IgD-negative memory B cell (primary cell): Measurements from ENCODE around the gene NUAK1. TPM values are rescaled to one million over a fixed set of nuclear protein-coding genes. Genes with fewer than 3 reads are reported as not detected.

ENCODE experiments used
- H3K27ac Mint-ChIP-seq, 3 donors: one replicate each; pipeline ENCODE4 v1.8.0; 2020 to 2022; ENCODE audit warnings: mild to moderate bottlenecking in 3 of 3, mixed read lengths in 3 of 3, moderate library complexity in 1 of 3
- H3K27me3 Mint-ChIP-seq: one replicate; pipeline ENCODE4 v1.8.0; 2021; ENCODE audit warnings: mixed read lengths
- H3K36me3 Mint-ChIP-seq: one replicate; pipeline ENCODE4 v1.8.0; 2020; ENCODE audit warnings: mild to moderate bottlenecking, mixed read lengths
- H3K4me1 Mint-ChIP-seq, 3 donors: one replicate each; pipeline ENCODE4 v1.8.0; 2020 to 2022; ENCODE audit warnings: mixed read lengths in 3 of 3, mild to moderate bottlenecking in 1 of 3
- H3K4me3 Mint-ChIP-seq, 4 donors: one replicate each; pipeline ENCODE4 v1.8.0; 2020 to 2022; ENCODE audit warnings: mild to moderate bottlenecking in 4 of 4, mixed read lengths in 4 of 4, moderate library complexity in 3 of 4
- H3K9me3 Mint-ChIP-seq, 3 donors: one replicate each; pipeline ENCODE4 v1.8.0; 2020 to 2021; ENCODE audit warnings: mixed read lengths in 3 of 3, mild to moderate bottlenecking in 1 of 3
- polyA plus RNA-seq: library from polyadenylated mRNA; unstranded; fragments of 300-500 nt; fragmentation: Illumina TruSeq; gene quantifications from one replicate; pipeline ENCODE4 v1.2.3, GENCODE V29; 2021

The NUAK1 gene
- polyA plus RNA-seq, 1 donor from 2014 or later = not detected

DNA sequence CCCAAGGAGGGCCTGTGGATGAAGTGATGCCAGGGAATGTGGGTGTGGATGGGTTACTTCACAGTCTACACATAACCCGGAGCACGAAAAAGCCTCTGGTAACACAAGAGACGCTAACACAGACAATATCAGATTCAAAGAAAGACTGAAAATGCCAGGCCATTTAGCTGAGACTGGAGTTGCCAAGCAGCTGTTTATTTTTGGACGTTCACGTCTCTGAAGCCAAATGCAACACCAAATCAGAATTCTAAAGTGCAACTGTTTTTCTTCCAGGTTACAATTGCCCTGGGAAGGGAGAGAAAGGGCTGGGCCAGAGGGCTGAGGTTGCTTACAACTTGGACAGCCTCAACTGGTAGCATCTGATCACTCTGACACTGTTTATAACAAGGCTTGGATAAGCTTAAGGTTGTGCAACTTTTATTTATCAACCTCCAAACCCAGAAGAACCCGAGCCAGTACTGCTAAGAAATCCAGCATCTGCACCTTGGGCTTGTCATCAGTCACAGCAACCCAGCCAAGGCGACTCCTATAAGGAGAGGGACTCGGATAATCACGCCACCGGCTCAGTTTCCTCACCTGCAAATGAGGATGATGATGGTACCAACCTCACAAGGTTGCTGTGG, 24.8 kb downstream of the NUAK1 start:
- H3K4me1 Mint-ChIP-seq = no peaks in the 10 kb centered on the region
- H3K9me3 Mint-ChIP-seq = no peaks in the 10 kb centered on the region
- peaks cover 11% of the 10 kb centered on the region for H3K27me3 Mint-ChIP-seq
- no peak overlapping the region for H3K4me3 Mint-ChIP-seq
- H3K27ac Mint-ChIP-seq = no peak overlapping the region
- no peaks in the 10 kb centered on the region for H3K36me3 Mint-ChIP-seq

DNA sequence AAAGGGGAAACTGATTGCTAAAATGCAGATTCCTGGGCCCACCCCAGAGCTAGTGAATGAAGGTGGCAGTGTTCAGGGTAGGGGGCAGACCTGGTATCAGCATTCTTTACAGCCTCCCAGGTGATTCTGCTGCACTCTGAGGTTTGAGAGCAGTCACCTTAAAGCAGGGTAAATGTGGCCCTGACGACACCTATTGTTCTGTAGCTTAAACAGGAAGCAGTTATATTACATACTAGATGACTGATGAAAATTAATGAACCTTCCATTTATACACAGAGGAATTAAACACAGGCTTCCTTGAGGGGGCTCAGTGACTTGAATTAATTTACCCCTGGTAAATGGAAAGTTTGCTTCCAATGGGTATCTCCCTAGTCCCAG, 25.3 kb downstream of the NUAK1 start:
- H3K27me3 Mint-ChIP-seq = peaks cover 14% of the 10 kb centered on the region
- no peak overlapping the region for H3K4me3 Mint-ChIP-seq
- H3K27ac Mint-ChIP-seq = no peak overlapping the region
- H3K9me3 Mint-ChIP-seq = no peaks in the 10 kb centered on the region
- H3K4me1 Mint-ChIP-seq = no peaks in the 10 kb centered on the region
- no peaks in the 10 kb centered on the region for H3K36me3 Mint-ChIP-seq

DNA sequence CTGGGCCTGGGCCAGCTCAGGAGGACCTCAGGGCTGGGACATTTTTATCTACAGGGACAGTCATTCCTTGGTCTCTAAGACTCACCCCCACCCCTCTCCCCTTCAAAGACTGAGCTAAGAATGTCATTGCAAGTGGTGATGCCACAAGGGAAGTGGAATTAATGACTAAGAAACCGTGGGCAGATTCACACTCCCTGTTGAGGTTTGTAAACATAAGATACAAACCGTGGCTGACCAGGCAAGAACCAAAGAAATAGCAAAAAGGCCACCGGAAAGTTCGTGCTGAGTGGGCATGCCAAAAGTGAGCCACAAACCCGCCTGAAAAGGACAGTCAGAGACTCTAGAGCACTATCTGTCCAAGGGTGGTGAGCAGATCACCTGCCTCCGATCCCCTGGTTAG, 25.7 kb downstream of the NUAK1 start:
- no peaks in the 10 kb centered on the region for H3K9me3 Mint-ChIP-seq
- no peak overlapping the region for H3K4me3 Mint-ChIP-seq
- no peaks in the 10 kb centered on the region for H3K4me1 Mint-ChIP-seq
- peaks cover 15% of the 10 kb centered on the region for H3K27me3 Mint-ChIP-seq
- H3K27ac Mint-ChIP-seq = no peak overlapping the region
- H3K36me3 Mint-ChIP-seq = no peaks in the 10 kb centered on the region

DNA sequence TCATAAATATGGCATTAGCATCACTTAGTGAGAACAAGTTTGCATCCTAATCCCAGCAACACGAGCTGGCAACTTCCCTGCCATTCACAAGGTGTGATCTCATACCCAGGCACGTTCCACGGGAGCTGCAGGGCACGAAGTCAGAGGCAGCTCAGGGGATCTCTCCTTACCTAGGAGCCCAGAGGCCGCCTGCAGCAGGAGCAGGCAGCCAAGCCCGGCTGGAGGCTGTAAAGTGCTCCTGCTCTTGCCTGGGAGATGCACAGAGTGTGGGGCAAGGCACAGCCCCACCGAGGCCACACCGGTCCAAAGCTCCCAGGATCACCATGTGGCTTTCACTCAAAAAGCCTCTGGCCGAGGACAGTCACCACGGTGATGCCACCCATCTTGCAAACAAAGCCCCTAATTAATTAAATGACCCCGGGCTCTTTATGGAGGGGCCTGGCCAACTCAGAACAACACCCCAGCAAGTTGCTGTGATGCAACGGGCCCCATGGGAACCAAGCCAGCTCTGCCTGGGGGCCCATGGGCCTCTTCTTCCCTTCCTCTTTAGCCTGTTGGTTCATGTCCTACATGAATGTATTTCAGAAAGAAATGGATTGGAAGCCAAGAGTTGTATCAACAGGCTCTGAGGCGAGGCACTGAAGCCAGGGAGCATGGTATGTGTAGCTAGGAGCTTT, 26.5 kb downstream of the NUAK1 start:
- H3K27ac Mint-ChIP-seq = no peak overlapping the region
- no peaks in the 10 kb centered on the region for H3K9me3 Mint-ChIP-seq
- no peak overlapping the region for H3K4me3 Mint-ChIP-seq
- H3K36me3 Mint-ChIP-seq = no peaks in the 10 kb centered on the region
- no peaks in the 10 kb centered on the region for H3K4me1 Mint-ChIP-seq
- peaks cover 16% of the 10 kb centered on the region for H3K27me3 Mint-ChIP-seq

DNA sequence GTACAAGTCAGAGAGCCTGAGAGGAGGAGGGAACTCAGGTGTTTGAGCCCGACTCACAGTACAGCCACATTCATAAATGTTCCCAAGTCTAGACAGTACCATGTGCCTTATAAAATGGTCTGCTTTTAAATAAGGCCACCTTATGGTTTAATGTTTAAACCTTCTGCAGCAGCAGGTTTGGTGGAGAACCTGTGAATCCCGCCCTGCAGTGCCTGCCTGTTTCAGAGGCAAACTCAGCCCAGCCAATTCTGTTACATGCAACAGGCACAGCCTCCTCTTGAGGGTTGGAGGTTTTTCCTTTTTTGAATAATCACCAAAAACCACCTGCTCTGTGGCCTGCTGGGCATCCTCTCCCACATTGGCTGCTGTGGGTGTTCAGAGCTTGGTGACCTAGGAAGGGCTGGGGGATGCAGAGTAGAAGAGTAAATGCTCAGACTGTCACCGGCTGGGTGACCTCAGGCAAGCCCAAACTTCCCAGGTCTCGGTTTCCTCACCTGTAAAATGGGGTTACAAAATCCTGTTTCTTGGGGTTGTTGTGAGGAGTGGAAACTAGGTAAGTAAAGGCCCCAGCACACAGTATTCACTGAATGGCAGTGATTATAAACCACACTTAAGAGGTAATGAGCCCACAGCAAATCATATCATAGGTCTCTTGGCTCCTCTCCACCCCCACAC, 28.0 kb downstream of the NUAK1 start:
- Mint-ChIP-seq H3K27me3 (peaks cover 17% of the 10 kb centered on the region), H3K4me3 (no peak overlapping the region), H3K27ac (no peak overlapping the region), H3K4me1 (no peaks in the 10 kb centered on the region), H3K36me3 (no peaks in the 10 kb centered on the region), H3K9me3 (no peaks in the 10 kb centered on the region)

DNA sequence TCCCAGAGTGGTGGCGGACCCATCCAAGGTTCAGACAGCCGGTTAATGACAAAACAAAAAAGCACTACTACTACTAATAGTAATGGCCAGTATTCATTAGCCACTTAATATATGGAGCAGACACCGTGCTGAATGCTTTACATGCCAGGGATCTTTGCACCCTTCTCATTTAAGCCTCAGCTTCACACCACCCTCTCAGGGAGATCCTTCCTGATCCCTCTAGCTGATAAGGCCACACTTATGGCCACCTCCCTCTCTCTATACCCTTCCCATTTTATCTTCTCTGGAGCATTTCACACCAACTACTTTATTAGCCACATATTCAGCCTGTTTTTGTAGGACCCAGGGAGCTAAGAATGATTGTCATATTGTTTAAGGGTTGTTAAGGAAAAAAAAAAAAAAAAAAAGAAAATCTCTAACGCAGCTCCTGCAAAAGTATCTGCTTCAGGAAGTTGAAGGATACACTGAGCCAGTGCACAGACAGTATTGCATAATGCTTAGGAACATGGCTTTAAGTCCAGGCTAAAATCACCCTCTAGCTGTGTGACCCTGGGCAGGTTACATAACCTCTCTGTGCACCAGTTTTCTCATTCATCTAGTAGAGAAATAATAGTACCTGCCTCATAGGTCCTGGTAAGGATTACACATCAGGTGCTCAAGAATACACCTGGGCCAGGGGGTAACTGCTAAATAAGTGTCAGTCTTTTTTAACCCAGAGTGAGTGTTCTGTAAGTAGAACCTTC, 29.4 kb downstream of the NUAK1 start:
- no peak overlapping the region for H3K27ac Mint-ChIP-seq
- H3K4me3 Mint-ChIP-seq = no peak overlapping the region
- no peaks in the 10 kb centered on the region for H3K4me1 Mint-ChIP-seq
- no peaks in the 10 kb centered on the region for H3K36me3 Mint-ChIP-seq
- H3K27me3 Mint-ChIP-seq = peaks cover 18% of the 10 kb centered on the region
- H3K9me3 Mint-ChIP-seq = no peaks in the 10 kb centered on the region

DNA sequence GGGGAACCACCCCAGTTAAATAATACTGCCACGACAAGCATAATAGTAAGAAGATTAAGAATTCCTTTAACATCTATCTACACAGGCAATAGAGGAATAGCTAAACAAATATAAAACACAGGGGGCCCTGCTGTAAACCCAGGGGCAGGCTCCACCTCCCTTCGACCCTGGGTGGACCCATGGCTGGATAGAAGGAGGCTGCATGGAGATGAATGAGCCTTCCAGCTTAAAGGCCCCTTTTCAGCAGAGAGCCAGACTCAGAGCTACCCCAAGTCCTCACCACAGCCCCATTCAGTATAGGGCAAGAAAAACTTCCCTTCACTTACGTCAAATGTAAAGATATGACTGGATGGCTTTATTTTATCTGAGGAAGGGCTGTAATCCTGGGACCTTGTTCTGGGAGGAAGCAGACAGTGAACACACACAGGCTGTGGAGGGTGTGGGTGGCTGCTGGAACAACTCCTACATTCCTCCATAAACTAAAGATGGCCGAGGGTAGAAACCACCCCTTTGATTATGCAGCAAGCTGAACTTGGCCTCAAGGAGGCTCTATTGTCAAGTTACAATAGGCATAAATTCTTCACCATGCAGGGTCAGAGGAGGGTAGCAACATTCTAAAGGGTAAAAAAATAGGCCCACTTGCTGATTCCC, 30.4 kb downstream of the NUAK1 start:
- Mint-ChIP-seq H3K9me3 (no peaks in the 10 kb centered on the region), H3K27me3 (peaks cover 21% of the 10 kb centered on the region), H3K4me3 (no peak overlapping the region), H3K36me3 (no peaks in the 10 kb centered on the region), H3K4me1 (no peaks in the 10 kb centered on the region), H3K27ac (no peak overlapping the region)

DNA sequence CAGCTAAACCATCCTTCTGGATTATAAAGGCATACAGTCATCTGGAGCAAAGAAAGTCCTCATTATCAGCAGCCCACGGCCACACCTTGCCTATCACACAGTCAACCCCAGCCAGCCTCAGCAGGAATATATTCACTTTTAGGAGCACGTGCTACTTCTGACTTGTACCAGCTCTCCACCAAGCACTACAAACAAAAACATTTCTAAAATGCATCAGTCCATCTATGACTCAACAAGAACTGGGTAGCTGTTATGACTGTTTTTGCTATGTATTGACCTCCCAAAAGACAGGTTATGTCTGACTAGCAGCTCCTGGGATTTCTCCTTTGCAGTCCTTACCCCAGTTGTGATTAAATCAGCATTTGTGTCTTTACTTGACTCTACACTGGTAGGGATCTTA, 31.2 kb downstream of the NUAK1 start:
- Mint-ChIP-seq H3K27ac (no peak overlapping the region), H3K4me3 (no peak overlapping the region), H3K36me3 (no peaks in the 10 kb centered on the region), H3K9me3 (no peaks in the 10 kb centered on the region), H3K27me3 (peaks cover 21% of the 10 kb centered on the region), H3K4me1 (no peaks in the 10 kb centered on the region)

DNA sequence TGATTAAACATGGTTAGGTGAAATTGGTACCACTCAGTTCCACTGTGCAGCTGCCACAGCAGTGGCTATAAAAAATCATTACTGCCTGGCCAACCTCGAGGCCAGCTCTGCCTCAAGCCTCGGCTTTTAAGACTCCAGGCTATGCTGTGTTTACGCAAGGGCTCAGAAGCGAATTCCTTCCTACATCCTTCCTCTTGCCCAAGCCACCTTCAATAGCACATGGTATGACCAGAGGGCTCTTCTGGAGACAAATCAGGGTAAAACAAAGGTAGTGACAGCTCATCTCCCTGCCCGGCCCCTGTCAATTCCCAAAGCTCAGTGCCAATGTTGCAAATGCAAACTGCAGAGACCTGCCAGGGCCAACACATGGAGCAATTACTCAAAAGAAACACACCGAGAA, 31.9 kb downstream of the NUAK1 start:
- Mint-ChIP-seq H3K27ac (no peak overlapping the region), H3K27me3 (peaks cover 21% of the 10 kb centered on the region)

DNA sequence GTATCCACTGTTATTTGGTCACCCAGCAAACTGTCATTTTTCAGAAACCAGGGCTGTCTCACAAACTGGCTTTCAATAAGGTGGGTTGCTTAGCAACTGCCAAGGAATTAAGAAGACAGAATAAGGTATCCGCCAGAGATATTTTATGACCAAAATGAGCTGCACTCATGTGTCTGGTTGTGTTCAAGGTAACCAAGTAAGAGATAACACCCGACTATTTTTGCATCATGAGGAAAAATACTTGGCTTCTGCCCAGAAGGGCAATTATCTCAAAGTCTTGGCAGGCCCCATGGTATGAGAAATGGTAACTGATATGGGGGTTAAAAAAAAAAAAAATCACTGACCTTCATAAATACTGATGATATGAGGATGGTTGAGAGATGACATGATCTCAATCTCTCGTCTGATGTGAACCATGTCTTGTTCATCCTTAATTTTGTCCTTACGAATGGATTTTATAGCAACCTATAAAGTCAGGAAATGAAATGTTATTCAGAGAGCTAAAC, 32.6 kb downstream of the NUAK1 start:
- H3K4me1 Mint-ChIP-seq = no peaks in the 10 kb centered on the region

More for the DNA sequence above, 31.9 kb downstream of the NUAK1 start:
- Mint-ChIP-seq H3K4me1 (no peaks in the 10 kb centered on the region), H3K4me3 (no peak overlapping the region), H3K9me3 (no peaks in the 10 kb centered on the region), H3K36me3 (peaks cover under 1% of the 10 kb centered on the region)

DNA sequence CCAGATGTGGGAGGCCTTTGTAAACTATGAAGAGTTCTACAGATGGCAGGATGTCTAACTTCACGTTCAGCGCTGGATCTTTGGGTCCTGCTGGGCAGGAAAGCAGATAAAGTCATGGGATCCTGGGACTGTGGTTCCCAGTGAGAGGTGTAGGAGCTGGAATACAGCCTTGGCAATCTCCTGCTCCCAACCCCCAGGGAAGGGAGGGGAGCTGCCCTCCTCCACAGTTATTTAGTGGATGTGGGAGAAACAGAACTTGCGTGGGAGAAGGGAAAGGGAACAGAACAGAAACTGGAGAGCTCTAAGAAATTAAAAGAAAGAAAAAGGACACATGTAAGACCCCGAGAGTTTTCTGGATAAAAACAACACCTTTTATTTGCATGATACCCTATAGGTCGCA, 37.0 kb downstream of the NUAK1 start:
- H3K36me3 Mint-ChIP-seq = peaks cover 3% of the 10 kb centered on the region
- H3K27ac Mint-ChIP-seq = no peak overlapping the region
- H3K27me3 Mint-ChIP-seq = peaks cover 16% of the 10 kb centered on the region
- H3K4me1 Mint-ChIP-seq = no peaks in the 10 kb centered on the region
- H3K9me3 Mint-ChIP-seq = no peaks in the 10 kb centered on the region
- no peak overlapping the region for H3K4me3 Mint-ChIP-seq

More for the DNA sequence above, 32.6 kb downstream of the NUAK1 start:
- H3K9me3 Mint-ChIP-seq = no peaks in the 10 kb centered on the region
- H3K4me3 Mint-ChIP-seq = no peak overlapping the region
- H3K36me3 Mint-ChIP-seq = peaks cover 3% of the 10 kb centered on the region
- no peak overlapping the region for H3K27ac Mint-ChIP-seq
- peaks cover 21% of the 10 kb centered on the region for H3K27me3 Mint-ChIP-seq

DNA sequence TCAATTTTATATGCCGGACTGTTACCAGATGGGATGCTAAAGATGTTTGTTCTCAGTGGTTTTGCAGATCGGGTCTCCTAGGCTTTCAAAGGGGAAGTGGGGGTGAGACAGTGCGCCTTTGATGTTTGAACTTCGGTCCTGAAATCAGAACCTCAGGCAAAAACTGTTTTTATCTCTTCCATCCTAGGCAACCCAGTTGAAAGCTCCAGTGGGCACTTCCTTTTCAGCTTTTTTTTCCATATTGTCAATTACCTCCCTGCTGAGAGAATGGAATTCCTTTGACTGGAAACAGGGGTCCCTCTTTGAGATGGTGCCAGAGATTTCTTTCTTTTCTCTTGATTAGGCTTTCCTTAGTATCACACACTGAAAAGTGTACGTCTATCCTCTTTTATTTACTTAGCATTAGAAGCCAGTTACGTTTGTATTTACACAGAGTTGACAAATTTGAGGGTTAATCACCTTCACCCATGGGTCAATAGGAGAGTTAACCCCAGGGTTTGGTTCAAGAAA, 40.0 kb downstream of the NUAK1 start:
- H3K36me3 Mint-ChIP-seq = peaks cover 3% of the 10 kb centered on the region
- no peaks in the 10 kb centered on the region for H3K9me3 Mint-ChIP-seq
- no peak overlapping the region for H3K27ac Mint-ChIP-seq
- H3K27me3 Mint-ChIP-seq = peaks cover 14% of the 10 kb centered on the region
- H3K4me3 Mint-ChIP-seq = no peak overlapping the region
- no peaks in the 10 kb centered on the region for H3K4me1 Mint-ChIP-seq

DNA sequence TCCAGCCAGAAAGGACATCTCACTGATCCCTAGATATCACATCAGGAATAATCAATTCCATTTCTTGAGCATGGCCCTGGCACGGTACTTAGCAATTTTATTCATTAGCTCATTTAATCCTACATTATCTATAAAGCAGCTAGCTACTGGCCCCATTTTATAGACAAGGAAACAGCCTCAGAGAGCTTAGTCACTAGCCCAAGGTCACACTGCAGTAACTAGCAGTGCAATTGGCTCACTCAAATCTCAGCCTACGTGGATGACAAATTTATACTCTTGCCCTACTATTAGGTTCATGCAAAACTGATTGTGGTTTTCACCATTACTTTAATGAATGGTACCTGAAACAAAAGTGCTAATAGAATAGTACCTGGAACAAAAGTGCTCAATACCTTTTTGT, 41.7 kb downstream of the NUAK1 start:
- Mint-ChIP-seq H3K36me3 (peaks cover 3% of the 10 kb centered on the region), H3K27me3 (peaks cover 15% of the 10 kb centered on the region), H3K9me3 (no peaks in the 10 kb centered on the region), H3K4me3 (no peak overlapping the region), H3K27ac (no peak overlapping the region), H3K4me1 (no peaks in the 10 kb centered on the region)

DNA sequence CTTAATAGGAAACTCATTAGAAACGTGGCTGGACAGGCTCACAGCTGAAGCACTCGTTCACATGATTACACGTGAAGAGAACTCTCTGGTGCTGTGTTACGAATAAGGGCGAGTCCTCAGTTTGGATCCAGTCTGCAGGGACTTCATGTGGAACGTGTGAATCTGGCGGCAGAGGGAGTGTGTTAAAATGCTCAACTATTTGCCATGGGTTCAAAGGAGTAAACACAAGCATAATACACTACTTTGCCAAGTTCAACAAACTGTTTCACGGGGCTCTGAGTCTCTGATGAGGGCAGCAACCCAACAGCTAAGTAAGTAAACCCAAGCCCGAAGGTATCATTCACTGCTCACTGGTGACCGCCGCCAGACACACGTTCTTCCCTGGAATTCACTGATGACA, 42.4 kb downstream of the NUAK1 start:
- Mint-ChIP-seq H3K27me3 (peaks cover 15% of the 10 kb centered on the region), H3K4me1 (no peaks in the 10 kb centered on the region)

DNA sequence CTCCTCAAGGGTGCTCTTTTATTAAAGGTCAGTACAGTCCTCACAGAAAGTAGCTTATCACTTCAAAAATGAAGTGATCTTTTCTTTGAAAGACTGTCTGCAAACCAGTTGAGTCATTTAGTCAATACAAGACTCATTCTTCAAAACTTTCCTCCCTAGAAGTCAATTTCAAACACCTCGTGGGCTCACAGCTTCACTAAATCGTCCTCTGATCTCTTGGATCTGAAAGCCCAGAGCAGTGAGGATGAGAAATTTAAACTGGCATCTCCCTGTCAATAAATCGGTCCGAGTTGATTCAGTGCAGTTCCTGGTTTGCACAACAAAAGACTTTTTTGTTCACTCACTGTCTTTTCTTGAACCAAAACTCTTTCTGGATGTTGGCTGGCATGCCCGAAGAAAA, 44.5 kb downstream of the NUAK1 start:
- no peaks in the 10 kb centered on the region for H3K36me3 Mint-ChIP-seq
- no peaks in the 10 kb centered on the region for H3K4me1 Mint-ChIP-seq
- no peak overlapping the region for H3K4me3 Mint-ChIP-seq
- H3K27me3 Mint-ChIP-seq = peaks cover 11% of the 10 kb centered on the region
- no peaks in the 10 kb centered on the region for H3K9me3 Mint-ChIP-seq
- no peak overlapping the region for H3K27ac Mint-ChIP-seq

More for the DNA sequence above, 42.4 kb downstream of the NUAK1 start:
- H3K27ac Mint-ChIP-seq = no peak overlapping the region
- no peak overlapping the region for H3K4me3 Mint-ChIP-seq
- H3K9me3 Mint-ChIP-seq = no peaks in the 10 kb centered on the region
- H3K36me3 Mint-ChIP-seq = no peaks in the 10 kb centered on the region
